ENCODE results near the gene MTX3. TPM values are rescaled to one million over a fixed set of nuclear protein-coding genes. Genes with fewer than 3 reads are reported as not detected.

Gene MTX3
- polyA plus RNA-seq, 1 of the 3 experiments (the other 2 are of a cell fraction) = 6.8 TPM

DNA sequence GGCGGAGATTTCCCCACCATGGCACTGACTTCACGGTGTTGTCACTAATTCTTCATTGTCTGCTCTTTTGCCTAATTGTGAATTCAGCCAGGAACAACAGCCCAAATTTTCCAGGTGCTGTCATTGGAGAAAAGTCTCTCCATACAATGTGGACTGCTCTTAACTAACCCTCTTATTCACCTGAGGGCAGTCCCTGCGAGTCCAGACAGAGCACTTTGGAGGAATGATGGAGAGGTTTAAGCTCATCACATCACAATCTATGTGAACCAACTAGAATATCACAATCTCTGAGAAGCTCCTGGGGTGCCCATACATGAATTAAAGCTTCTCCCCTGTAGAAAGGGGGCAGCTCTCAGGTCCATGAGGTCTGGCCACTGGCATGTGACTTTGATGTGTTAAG lies 56.4 kb downstream of the MTX3 start:
- Histone ChIP-seq H3F3A (replicated peaks; ENCODE audit: insufficient read depth) (no peaks in the 10 kb centered on the region), H3K27me3 (ENCODE audit: insufficient read depth) (no peaks in the 10 kb centered on the region), H3K9me3 (no peaks in the 10 kb centered on the region), H3K4me3 (ENCODE audit: low read depth in 2 of 2, low read length in 1 of 2) (no peak overlapping the region), H3K36me3 (replicated peaks in 1 of 2; ENCODE audit: control insufficient read depth in 1 of 2, insufficient read depth in 2 of 2, low read length in 1 of 2) (no peaks in the 10 kb centered on the region), H3K9ac (no peak overlapping the region), H3K79me2 (ENCODE audit: insufficient read depth) (no peaks in the 10 kb centered on the region), H3K27ac (ENCODE audit: low read depth in 2 of 2, low read length in 1 of 2) (no peak overlapping the region), H2AFZ (ENCODE audit: low read depth) (no peak overlapping the region), H4K20me1 (ENCODE audit: insufficient read depth) (no peaks in the 10 kb centered on the region), H3K4me2 (no peak overlapping the region), H3K9me2 (no peaks in the 10 kb centered on the region), H3K4me1 (ENCODE audit: control insufficient read depth in 1 of 2, insufficient read depth in 2 of 2, low read depth in 1 of 2, low read length in 1 of 2) (no peaks in the 10 kb centered on the region; a peak in 1 of 4 replicates)
- CTCF ChIA-PET = interaction anchor here (0.9 to 1.4 kb wide), 2 partner anchors 149 to 231 kb away, joined by 3 read pairs; no protein-coding TSS in a partner anchor
- 88% methylated on average over 3 of the region's 3 CpGs for WGBS (ENCODE audit: low lambda C conversion rate)
- TF ChIP-seq FOSL2 (IDR thresholded peaks at IDR 0.05; ENCODE audit: borderline replicate concordance, low read depth) = no peak
- no peak for TF ChIP-seq RXRA (IDR thresholded peaks at IDR 0.05; ENCODE audit: borderline replicate concordance, low read depth)
- no peak for TF ChIP-seq JUND (IDR thresholded peaks at IDR 0.05)
- TF ChIP-seq TAF1 (IDR thresholded peaks at IDR 0.05; ENCODE audit: borderline replicate concordance, low read depth, low read length) = no peak
- no peak for TF ChIP-seq EZH2phosphoT487 (IDR thresholded peaks at IDR 0.05; ENCODE audit: borderline replicate concordance, low read depth)
- TF ChIP-seq TEAD4 (IDR thresholded peaks at IDR 0.05; ENCODE audit: borderline replicate concordance, insufficient read depth) = no peak
- TF ChIP-seq, protein P1, sequence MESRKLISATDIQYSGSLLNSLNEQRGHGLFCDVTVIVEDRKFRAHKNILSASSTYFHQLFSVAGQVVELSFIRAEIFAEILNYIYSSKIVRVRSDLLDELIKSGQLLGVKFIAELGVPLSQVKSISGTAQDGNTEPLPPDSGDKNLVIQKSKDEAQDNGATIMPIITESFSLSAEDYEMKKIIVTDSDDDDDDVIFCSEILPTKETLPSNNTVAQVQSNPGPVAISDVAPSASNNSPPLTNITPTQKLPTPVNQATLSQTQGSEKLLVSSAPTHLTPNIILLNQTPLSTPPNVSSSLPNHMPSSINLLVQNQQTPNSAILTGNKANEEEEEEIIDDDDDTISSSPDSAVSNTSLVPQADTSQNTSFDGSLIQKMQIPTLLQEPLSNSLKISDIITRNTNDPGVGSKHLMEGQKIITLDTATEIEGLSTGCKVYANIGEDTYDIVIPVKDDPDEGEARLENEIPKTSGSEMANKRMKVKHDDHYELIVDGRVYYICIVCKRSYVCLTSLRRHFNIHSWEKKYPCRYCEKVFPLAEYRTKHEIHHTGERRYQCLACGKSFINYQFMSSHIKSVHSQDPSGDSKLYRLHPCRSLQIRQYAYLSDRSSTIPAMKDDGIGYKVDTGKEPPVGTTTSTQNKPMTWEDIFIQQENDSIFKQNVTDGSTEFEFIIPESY (IDR thresholded peaks at IDR 0.05; ENCODE audit: borderline replicate concordance, low read depth) = no peak
- no peak for TF ChIP-seq GATA2 (CRISPR knock-in tag; IDR thresholded peaks at IDR 0.05)
- TF ChIP-seq SMC3 (IDR thresholded peaks at IDR 0.05; ENCODE audit: low read depth, low read length) = no peak
- TF ChIP-seq, protein P2, sequence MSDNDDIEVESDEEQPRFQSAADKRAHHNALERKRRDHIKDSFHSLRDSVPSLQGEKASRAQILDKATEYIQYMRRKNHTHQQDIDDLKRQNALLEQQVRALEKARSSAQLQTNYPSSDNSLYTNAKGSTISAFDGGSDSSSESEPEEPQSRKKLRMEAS (IDR thresholded peaks at IDR 0.05; ENCODE audit: low read depth) = no peak
- TF ChIP-seq CHD2 (IDR thresholded peaks at IDR 0.05; ENCODE audit: low read length, partially characterized antibody) = no peak
- no peak for DNase-seq
- POLR2A ChIA-PET = no interaction called here

DNA sequence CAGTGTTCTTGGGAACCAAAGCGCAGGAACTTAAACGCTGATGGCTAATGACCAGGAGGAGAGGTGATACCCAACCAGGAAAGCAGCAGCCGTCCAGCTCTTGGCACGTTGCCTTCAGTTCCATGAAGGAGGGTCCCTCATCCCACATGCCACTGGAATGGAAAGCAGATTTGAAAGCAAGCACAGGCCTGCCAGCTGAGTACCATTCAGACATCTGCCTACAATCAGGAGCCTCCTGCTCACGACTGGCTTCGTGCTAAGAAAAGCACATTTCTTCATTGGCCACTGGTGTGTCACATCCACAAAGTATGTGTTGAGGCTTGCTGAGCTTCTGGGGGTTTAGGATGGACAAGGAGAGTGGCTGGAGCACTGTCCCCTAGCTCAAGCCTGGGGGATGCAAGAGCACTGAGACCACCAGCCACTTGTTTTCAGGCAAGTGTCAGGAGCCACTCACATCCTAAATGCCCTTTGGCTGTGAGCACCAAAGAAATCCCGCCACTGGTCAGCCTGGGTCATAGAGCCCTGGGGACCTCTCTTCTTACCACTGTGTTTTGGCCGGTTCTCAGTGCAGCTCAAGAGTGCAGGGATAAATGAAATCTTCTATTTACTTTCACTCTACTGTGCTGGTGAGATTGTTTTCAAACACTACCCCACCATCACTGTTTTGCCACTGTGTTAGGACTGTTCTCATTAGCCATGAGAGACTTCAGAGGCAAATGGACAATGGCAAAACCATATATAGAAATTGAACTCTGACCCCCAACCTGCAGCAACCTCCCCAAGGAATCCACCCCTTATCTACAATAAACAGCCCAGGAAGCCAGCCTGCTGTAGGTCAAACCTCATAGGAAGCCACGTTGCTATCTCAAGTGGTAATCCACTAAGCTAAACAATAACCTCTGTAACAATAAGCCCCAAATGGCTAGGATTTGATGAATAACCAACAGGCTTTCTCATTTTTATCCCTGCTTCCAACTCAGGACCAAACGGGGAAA lies 58.3 kb downstream of the MTX3 start:
- Histone ChIP-seq H3K27ac (ENCODE audit: low read depth in 2 of 2, low read length in 1 of 2) (no peak overlapping the region), H3K4me2 (no peak overlapping the region), H3K4me3 (ENCODE audit: low read depth in 2 of 2, low read length in 1 of 2) (no peak overlapping the region), H3K27me3 (ENCODE audit: insufficient read depth) (no peaks in the 10 kb centered on the region), H3F3A (replicated peaks; ENCODE audit: insufficient read depth) (no peaks in the 10 kb centered on the region), H2AFZ (ENCODE audit: low read depth) (no peak overlapping the region), H3K9ac (no peak overlapping the region), H3K36me3 (replicated peaks in 1 of 2; ENCODE audit: control insufficient read depth in 1 of 2, insufficient read depth in 2 of 2, low read length in 1 of 2) (no peaks in the 10 kb centered on the region), H3K79me2 (ENCODE audit: insufficient read depth) (no peaks in the 10 kb centered on the region), H3K9me3 (no peaks in the 10 kb centered on the region), H4K20me1 (ENCODE audit: insufficient read depth) (no peaks in the 10 kb centered on the region), H3K9me2 (no peaks in the 10 kb centered on the region), H3K4me1 (ENCODE audit: control insufficient read depth in 1 of 2, insufficient read depth in 2 of 2, low read depth in 1 of 2, low read length in 1 of 2) (peaks cover 0 to 2% of the 10 kb centered on the region in 2 experiments; a peak in 2 of 4 replicates)
- no peak for DNase-seq
- POLR2A ChIA-PET = no interaction called here
- TF ChIP-seq, protein P3, sequence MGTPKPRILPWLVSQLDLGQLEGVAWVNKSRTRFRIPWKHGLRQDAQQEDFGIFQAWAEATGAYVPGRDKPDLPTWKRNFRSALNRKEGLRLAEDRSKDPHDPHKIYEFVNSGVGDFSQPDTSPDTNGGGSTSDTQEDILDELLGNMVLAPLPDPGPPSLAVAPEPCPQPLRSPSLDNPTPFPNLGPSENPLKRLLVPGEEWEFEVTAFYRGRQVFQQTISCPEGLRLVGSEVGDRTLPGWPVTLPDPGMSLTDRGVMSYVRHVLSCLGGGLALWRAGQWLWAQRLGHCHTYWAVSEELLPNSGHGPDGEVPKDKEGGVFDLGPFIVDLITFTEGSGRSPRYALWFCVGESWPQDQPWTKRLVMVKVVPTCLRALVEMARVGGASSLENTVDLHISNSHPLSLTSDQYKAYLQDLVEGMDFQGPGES (IDR thresholded peaks at IDR 0.05; ENCODE audit: low read depth, low read length) = no peak
- 59% methylated on average over 10 of the region's 10 CpGs for WGBS (ENCODE audit: low lambda C conversion rate)
- CTCF ChIA-PET = interaction anchor here (0.9 kb wide), 1 partner anchor 27 kb away, joined by 4 read pairs; no protein-coding TSS in a partner anchor

All from SK-N-SH (cell line).